D721Med (cell line): ENCODE measurements around the gene LPO.

Experiments used
- DNase-seq: peaks from one replicate; pipeline ENCODE4 v3.0.0; 2011; ENCODE audit warnings: low spot score; ENCODE audit not compliant: insufficient read length
- FAIRE-seq: peaks from 2 replicates; lab custom pipeline; 2011; peaks lifted over from hg19 to GRCh38; lab: Jason Lieb, UNC
- TF ChIP-seq, protein P1 (sequence below): IDR thresholded peaks from 2 replicates; pipeline ENCODE4 v1.5.1; 2012; ENCODE audit warnings: mild to moderate bottlenecking, control low read depth; ENCODE audit not compliant: insufficient read depth; ENCODE audit errors: missing control alignments

The LPO gene

DNA sequence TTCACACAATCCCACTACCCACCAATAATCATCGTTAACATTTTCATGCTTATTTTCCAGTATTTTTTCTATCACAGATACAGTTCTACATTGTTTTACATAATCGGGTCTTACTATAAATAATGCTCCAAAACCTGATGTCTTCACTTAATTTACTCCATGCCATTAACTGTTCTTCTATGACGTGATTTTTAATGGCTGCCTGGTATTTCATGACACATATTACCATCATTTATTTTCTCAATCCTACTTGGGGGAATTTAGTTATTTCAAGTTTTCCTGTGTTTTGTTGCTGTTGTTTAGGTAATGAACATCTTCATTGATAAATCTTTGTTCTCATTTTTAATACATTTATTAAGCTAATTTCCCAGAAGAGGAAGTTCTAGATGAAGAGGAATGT lies 14.7 kb downstream of the LPO start:
- DNase-seq: no peak
- no peak for FAIRE-seq
- TF ChIP-seq, protein P1, sequence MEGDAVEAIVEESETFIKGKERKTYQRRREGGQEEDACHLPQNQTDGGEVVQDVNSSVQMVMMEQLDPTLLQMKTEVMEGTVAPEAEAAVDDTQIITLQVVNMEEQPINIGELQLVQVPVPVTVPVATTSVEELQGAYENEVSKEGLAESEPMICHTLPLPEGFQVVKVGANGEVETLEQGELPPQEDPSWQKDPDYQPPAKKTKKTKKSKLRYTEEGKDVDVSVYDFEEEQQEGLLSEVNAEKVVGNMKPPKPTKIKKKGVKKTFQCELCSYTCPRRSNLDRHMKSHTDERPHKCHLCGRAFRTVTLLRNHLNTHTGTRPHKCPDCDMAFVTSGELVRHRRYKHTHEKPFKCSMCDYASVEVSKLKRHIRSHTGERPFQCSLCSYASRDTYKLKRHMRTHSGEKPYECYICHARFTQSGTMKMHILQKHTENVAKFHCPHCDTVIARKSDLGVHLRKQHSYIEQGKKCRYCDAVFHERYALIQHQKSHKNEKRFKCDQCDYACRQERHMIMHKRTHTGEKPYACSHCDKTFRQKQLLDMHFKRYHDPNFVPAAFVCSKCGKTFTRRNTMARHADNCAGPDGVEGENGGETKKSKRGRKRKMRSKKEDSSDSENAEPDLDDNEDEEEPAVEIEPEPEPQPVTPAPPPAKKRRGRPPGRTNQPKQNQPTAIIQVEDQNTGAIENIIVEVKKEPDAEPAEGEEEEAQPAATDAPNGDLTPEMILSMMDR: no peak

DNA sequence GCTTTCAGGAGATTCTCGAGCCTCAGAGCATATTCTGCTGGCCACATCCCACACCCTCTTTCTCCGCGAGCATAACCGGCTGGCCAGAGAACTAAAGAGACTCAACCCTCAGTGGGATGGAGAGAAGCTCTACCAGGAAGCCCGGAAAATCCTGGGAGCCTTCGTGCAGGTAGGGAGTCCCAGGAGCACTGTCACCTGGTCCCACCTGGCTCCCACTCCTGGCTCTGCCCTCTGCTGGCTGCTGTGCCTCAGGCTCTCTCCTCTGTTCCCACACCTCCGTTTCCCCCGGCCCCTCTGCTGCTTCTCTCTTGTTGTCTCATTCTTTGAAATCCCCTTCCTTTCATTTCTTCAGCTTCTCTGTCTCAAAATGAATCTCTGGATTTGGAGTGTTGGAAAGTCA lies 16.4 kb downstream of the LPO start:
- no peak for FAIRE-seq
- TF ChIP-seq, protein P1: no peak

DNA sequence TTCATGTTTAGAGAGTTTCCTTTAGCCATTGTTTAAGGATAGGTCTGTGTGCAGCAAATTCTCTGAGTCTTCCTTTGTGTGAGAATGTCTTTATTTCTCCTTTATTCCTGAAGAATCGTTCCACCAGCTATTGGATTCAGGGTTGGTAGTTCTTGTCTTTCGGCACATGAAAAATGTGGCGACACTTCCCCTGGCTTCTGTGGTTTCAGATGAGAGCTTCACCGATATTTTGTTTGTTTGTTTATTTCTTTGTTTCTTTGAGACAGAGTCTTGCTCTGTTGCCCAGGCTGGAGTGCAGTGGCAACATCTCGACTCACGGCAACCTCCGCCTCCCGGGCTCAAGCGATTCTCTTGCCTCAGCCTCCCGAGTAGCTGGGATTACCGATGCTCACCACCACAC lies 23.8 kb downstream of the LPO start:
- DNase-seq (no peak), FAIRE-seq (no peak)
- TF ChIP-seq, protein P1: no peak

More for the DNA sequence above, 16.4 kb downstream of the LPO start:
- no peak for DNase-seq

DNA sequence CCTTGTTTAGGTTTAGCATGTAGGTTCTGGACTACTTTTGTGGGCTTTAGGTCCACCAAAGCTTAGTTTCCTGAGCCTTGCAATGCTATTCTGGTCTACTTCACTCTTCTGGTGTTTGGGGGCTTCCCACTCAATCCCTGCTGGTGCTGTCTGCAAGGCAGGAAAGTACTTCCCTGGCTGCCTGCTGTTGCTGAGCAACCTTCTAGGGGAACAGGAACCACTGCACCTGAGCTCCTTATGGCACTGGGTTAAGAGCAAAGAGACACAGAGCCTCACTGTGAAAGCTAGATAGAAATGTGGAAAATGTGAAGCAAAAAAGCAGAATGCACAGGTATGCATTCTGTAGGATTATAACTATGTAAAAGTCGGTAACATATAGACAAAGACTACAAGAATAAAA lies 25.4 kb downstream of the LPO start:
- DNase-seq: no peak
- TF ChIP-seq, protein P1: no peak
- no peak for FAIRE-seq

DNA sequence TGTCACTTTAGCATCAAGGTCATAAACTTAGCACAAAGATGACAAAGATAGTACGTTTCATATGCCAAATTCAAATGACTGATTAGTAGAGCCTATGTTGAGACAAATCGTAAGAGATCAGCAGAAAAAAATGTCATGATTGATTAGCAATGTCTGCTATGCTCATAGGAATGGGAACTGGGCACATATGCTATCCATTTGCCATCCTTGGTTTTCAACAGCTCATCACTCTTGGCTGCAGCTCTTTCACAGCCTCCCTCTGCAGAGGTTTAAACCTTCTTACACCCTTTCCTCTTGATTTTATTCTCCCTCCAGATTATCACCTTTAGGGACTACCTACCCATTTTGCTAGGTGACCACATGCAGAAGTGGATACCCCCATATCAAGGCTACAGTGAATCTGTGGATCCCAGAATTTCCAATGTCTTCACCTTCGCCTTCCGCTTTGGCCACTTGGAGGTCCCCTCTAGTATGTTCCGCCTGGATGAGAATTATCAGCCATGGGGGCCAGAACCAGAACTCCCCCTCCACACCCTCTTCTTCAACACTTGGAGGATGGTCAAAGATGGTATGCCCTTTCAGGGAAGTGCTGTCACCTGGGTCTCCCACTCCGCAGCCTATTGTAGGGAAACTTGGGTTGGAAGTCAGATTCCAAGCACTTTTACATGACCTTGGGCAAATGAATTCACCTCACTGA lies 26.2 kb downstream of the LPO start:
- TF ChIP-seq, protein P1: no peak
- DNase-seq (no peak), FAIRE-seq (no peak)

DNA sequence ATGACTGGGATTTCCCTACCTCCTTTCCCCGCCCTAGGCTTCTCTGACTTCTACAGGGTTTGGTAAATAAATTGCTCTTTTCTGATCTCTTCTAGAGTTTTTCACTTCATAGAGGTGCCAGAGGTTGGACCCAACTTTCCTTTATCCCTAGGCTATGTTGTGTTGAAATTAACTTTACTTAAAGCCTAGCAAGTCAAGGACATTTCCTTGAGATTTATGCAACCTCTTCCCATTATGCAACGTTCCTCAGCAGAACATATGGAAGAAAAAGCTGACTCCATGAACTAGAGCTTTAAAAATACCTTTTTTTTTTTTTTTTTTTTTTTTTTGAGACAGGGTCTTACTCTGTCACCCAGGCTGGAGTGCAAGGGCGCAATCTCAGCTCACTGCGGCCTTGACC lies 26.9 kb downstream of the LPO start:
- FAIRE-seq (no peak), DNase-seq (no peak)
- TF ChIP-seq, protein P1: no peak
